GM19438 (cell line): ENCODE results near the gene FAM53B.
A peak's percentile ranks its signal among the peaks of the same experiment; 100 is the strongest.
"Not testable (repeated sequence)": the region's sequence is repeated elsewhere in the genome, so short reads cannot be mapped to it uniquely, and the experiment has no call there.

ENCODE experiments used
- ATAC-seq: cut with Tn5 transposase; IDR thresholded peaks from one replicate; pipeline ENCODE4 v1.9.1; 2021; ENCODE audit warnings: low read depth; ENCODE audit not compliant: unreplicated experiment

FAM53B gene

GRCh38 chr10:124619195-124619594 is 125.0 kb downstream of the FAM53B start:
- no peak for ATAC-seq

GRCh38 chr10:124618470-124619073 is 125.6 kb downstream of the FAM53B start:
- ATAC-seq: no peak

GRCh38 chr10:124616836-124617130 is 127.4 kb downstream of the FAM53B start:
- no peak for ATAC-seq

GRCh38 chr10:124616040-124616835 is 127.9 kb downstream of the FAM53B start:
- ATAC-seq: no peak

GRCh38 chr10:124615259-124615658 is 128.9 kb downstream of the FAM53B start:
- no peak for ATAC-seq

- peak; percentile 47 for ATAC-seq
Measured at GRCh38 chr10:124614003-124614659, 130.0 kb downstream of the FAM53B start.

GRCh38 chr10:124612611-124613498 is 131.3 kb downstream of the FAM53B start:
- ATAC-seq: no peak

GRCh38 chr10:124611738-124612137 is 132.4 kb downstream of the FAM53B start:
- ATAC-seq: no peak

GRCh38 chr10:124610851-124611250 is 133.3 kb downstream of the FAM53B start:
- ATAC-seq: not testable (repeated sequence)

GRCh38 chr10:124610186-124610585 is 134.0 kb downstream of the FAM53B start:
- ATAC-seq: not testable (repeated sequence)

- ATAC-seq: no peak
Measured at GRCh38 chr10:124609698-124610097, 134.5 kb downstream of the FAM53B start.

- ATAC-seq: no peak
Measured at GRCh38 chr10:124608093-124608721, 136.0 kb downstream of the FAM53B start.

- ATAC-seq: no peak
Measured at GRCh38 chr10:124607693-124608092, 136.5 kb downstream of the FAM53B start.

GRCh38 chr10:124606822-124607221 is 137.4 kb downstream of the FAM53B start:
- ATAC-seq: no peak

- ATAC-seq: no peak
Measured at GRCh38 chr10:124605856-124606812, 138.0 kb downstream of the FAM53B start.

GRCh38 chr10:124605481-124605855 is 138.7 kb downstream of the FAM53B start:
- no peak for ATAC-seq

- no peak for ATAC-seq
Measured at GRCh38 chr10:124605001-124605370, 139.2 kb downstream of the FAM53B start.

GRCh38 chr10:124604214-124605000 is 139.8 kb downstream of the FAM53B start:
- ATAC-seq: no peak
